ENCODE results near the gene SEC61A2.

DNA sequence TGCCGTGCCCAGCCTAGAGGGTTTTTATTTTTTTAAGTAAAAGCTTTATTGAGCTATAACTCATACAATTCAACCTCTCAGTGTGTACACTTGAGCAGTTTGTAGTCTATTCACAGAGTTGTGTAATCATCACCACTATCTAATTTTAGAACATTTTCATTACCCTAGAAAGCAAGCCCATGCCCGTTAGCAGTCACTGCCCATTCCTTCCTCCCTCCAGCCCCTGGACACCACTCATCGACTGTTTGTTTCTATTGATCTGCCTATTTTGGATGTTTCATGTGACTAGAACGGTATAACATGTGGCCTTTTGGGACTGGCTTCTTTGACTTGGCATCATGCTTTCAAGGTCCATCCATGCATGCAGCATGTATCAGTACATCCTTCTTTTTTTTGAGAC is 25.7 kb upstream of the SEC61A2 start:
- TF ChIP-seq, protein P1, sequence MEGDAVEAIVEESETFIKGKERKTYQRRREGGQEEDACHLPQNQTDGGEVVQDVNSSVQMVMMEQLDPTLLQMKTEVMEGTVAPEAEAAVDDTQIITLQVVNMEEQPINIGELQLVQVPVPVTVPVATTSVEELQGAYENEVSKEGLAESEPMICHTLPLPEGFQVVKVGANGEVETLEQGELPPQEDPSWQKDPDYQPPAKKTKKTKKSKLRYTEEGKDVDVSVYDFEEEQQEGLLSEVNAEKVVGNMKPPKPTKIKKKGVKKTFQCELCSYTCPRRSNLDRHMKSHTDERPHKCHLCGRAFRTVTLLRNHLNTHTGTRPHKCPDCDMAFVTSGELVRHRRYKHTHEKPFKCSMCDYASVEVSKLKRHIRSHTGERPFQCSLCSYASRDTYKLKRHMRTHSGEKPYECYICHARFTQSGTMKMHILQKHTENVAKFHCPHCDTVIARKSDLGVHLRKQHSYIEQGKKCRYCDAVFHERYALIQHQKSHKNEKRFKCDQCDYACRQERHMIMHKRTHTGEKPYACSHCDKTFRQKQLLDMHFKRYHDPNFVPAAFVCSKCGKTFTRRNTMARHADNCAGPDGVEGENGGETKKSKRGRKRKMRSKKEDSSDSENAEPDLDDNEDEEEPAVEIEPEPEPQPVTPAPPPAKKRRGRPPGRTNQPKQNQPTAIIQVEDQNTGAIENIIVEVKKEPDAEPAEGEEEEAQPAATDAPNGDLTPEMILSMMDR (IDR thresholded peaks at IDR 0.05), result no peak
- no peak for TF ChIP-seq POLR2A (IDR thresholded peaks at IDR 0.05)

All from body of pancreas (tissue), 4 donors.